H1 (cell line): ENCODE measurements around the gene PAX5. TPM values are rescaled to one million over a fixed set of nuclear protein-coding genes. Genes with fewer than 3 reads are reported as not detected.

Experiments used
- BCL11A ChIP-seq, 2 experiments: IDR thresholded peaks; one replicate each; pipeline ENCODE4 v1.6.1; 2011; ENCODE audit warnings: low read depth in 2 of 2, low read length in 2 of 2, mild to moderate bottlenecking in 2 of 2
- SRF ChIP-seq: IDR thresholded peaks from 2 replicates; pipeline ENCODE4 v1.6.1; 2011; ENCODE audit warnings: mild to moderate bottlenecking, low read depth, low read length, moderate library complexity
- polyA plus RNA-seq, 7 experiments: library from polyadenylated mRNA; depleted of rRNA in 3 of 7; stranded (reverse) in 5 of 7; unstranded in 2 of 7; fragments of >200 nt in 5 of 7; fragments of 200-250 nt in 2 of 7; gene quantifications; 1 replicate in 5 of 7; 2 replicates in 1 of 7; 4 replicates in 1 of 7; pipeline versions ENCODE4 v1.2.1 to v1.2.3, GENCODE V29; 2011 to 2013; ENCODE audit warnings: missing spikeins in 2 of 7, mixed read lengths in 2 of 7
- total RNA-seq: library from RNA; stranded (reverse); fragmentation: NEBNext Ultra II Directional; extraction: Animal tissue kit (Norgen Biotek cat#: 25700); gene quantifications from 2 replicates; pipeline ENCODE4 v1.2.1, GENCODE V29; 2021
- TF ChIP-seq, protein P1 (sequence below): IDR thresholded peaks from 2 replicates; pipeline ENCODE4 v1.6.1; 2011; ENCODE audit warnings: low read length, improper control_type of control experiment

Gene PAX5
- total and polyA plus RNA-seq, 2 of the 8 experiments (the other 6 are each of a cell fraction or from before 2014, with no cell fraction given): 0.29 to 0.43 TPM

DNA sequence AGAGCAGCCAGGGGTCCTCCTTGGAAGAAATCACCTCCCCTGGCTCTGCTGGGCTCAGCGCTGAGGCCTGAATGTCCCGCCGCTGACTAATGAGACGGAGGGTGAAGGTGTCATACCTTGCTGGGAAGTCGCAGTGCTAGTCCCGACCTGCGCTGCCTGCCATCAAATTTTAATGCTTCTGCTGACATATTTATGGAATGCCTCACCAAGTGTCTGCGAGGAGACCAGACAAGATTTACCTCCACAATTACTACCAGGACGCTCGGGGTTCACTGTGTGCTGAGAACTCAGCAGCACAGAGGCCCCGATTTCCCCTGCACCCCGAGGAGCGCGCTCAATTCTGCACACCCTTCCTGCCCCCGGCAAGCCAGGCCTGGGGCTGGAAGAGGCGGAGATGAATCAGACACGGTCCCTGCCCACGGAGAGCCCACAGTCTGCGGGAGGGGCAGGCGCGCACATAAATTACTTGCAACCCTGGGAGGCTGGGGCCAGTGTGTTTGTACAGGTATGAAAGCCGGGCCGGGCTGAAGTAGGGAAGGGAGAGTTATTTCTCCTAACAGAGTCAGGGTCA, 175.2 kb downstream of the PAX5 start (continued):
- TF ChIP-seq, protein P1, sequence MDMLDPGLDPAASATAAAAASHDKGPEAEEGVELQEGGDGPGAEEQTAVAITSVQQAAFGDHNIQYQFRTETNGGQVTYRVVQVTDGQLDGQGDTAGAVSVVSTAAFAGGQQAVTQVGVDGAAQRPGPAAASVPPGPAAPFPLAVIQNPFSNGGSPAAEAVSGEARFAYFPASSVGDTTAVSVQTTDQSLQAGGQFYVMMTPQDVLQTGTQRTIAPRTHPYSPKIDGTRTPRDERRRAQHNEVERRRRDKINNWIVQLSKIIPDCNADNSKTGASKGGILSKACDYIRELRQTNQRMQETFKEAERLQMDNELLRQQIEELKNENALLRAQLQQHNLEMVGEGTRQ: no peak
- no peak for TF ChIP-seq SRF
- TF ChIP-seq BCL11A (IDR thresholded peaks at IDR 0.05; ENCODE audit: low read depth in 2 of 2, low read length in 2 of 2): no peak
